A549 (cell line): Measurements from ENCODE around the gene SBNO1. TPM values are rescaled to one million over a fixed set of nuclear protein-coding genes. Genes with fewer than 3 reads are reported as not detected.
A peak's percentile ranks its signal among the peaks of the same experiment; 100 is the strongest.

Source experiments
- ATAC-seq, 2 experiments: fragments of 200-7000 bp in 1 of 2; fragments of >200 bp in 1 of 2; cut with Nextera tagmentation in 1 of 2; cut with Tn5 transposase in 1 of 2; 3 replicates each; pipeline versions ENCODE4 v1.8.0 to v1.9.1; 2018 to 2020; ENCODE audit warnings: mild to moderate bottlenecking in 1 of 2, moderate library complexity in 1 of 2
- CTCF ChIA-PET: fragments of 300-600 bp; sonication (Branson Sonifier 250); formaldehyde crosslinking; extraction: SDS; loops from one replicate; lab custom pipeline; 2021; ENCODE audit warnings: antibody characterized with exemption, inconsistent platforms; lab: Yijun Ruan, JAX
- POLR2A ChIA-PET: fragments of 350-600 bp; formaldehyde crosslinking; extraction: SDS; loops from one replicate; lab custom pipeline; 2021; ENCODE audit warnings: antibody characterized with exemption, inconsistent platforms; lab: Yijun Ruan, JAX
- DNase-seq, 2 experiments: peaks; one replicate each; pipeline versions ENCODE4 v3.0.0 to v3.0.0-alpha.2; 2011 to 2016; ENCODE audit warnings: low read depth in 1 of 2, low spot score in 1 of 2
- FAIRE-seq: peaks from 2 replicates; lab custom pipeline; 2011; peaks lifted over from hg19 to GRCh38; lab: Jason Lieb, UNC
- H3K27ac ChIP-seq, 2 experiments: fragments of >200 bp; sonication (Bioruptor Twin); formaldehyde crosslinking; 3 replicates each; pipeline ENCODE4 v1.5.1; 2016 to 2017
- H3K4me1 ChIP-seq: fragments of >200 bp; sonication (Bioruptor Twin); formaldehyde crosslinking; 3 replicates; pipeline ENCODE4 v1.6.1; 2016
- H3K4me2 ChIP-seq: fragments of >200 bp; sonication (Bioruptor Twin); formaldehyde crosslinking; 3 replicates; pipeline ENCODE4 v1.6.1; 2016
- H3K4me3 ChIP-seq: fragments of >200 bp; sonication (Bioruptor Twin); formaldehyde crosslinking; 3 replicates; pipeline ENCODE4 v1.5.1; 2016
- H3K9me3 ChIP-seq: fragments of >200 bp; sonication (Bioruptor Twin); formaldehyde crosslinking; 3 replicates; pipeline ENCODE4 v1.6.1; 2016
- CHD2 ChIP-seq: fragments of 150-350 bp; IDR thresholded peaks from 2 replicates; pipeline ENCODE4 v1.6.1; 2014; ENCODE audit warnings: low read length; ENCODE audit not compliant: partially characterized antibody
- EHF ChIP-seq: fragments of 250-450 bp; sonication (Bioruptor Pico); IDR thresholded peaks from 2 replicates; pipeline ENCODE4 v1.5.0; 2020; ENCODE audit warnings: mild to moderate bottlenecking
- ESRRA ChIP-seq: fragments of 150-350 bp; IDR thresholded peaks from 2 replicates; pipeline ENCODE4 v1.6.1; 2014; ENCODE audit warnings: mild to moderate bottlenecking, low read length, borderline replicate concordance
- GATA3 ChIP-seq: IDR thresholded peaks from 2 replicates; pipeline ENCODE4 v1.6.1; 2012; ENCODE audit warnings: borderline replicate concordance
- HDAC2 ChIP-seq: fragments of 200-600 bp; sonication (generic); IDR thresholded peaks from 2 replicates; pipeline ENCODE4 v1.6.1; 2016
- HEYL ChIP-seq: fragments of 250-450 bp; sonication (Bioruptor Pico); IDR thresholded peaks from 2 replicates; pipeline ENCODE4 v1.8.0; 2021; ENCODE audit warnings: mild to moderate bottlenecking, moderate library complexity
- HMGXB4 ChIP-seq: fragments of 250-450 bp; sonication (Bioruptor Pico); IDR thresholded peaks from 2 replicates; pipeline ENCODE4 v1.5.0; 2021; ENCODE audit warnings: mild to moderate bottlenecking, moderate library complexity, borderline replicate concordance
- HOXA7 ChIP-seq: fragments of 250-450 bp; sonication (Bioruptor Pico); IDR thresholded peaks from 2 replicates; pipeline ENCODE4 v1.5.0; 2020; ENCODE audit warnings: mild to moderate bottlenecking, moderate library complexity
- HOXB13 ChIP-seq: fragments of 250-450 bp; sonication (Bioruptor Pico); IDR thresholded peaks from 2 replicates; pipeline ENCODE4 v1.5.0; 2020; ENCODE audit warnings: low read depth, mild to moderate bottlenecking, moderate library complexity
- JUNB ChIP-seq: fragments of >200 bp; sonication (Bioruptor Twin); formaldehyde crosslinking; IDR thresholded peaks from 2 replicates; pipeline ENCODE4 v1.6.1; 2016
- PBX3 ChIP-seq: IDR thresholded peaks from 2 replicates; pipeline ENCODE4 v1.6.1; 2012
- POLR2A ChIP-seq: IDR thresholded peaks from 2 replicates; pipeline ENCODE4 v1.6.1; 2012; ENCODE audit warnings: mild to moderate bottlenecking, low read length
- POLR2AphosphoS2 ChIP-seq: conservative IDR thresholded peaks from 2 replicates; pipeline ENCODE4 v1.6.1; 2012; ENCODE audit warnings: low read length, improper control_type of control experiment, inconsistent platforms
- RAD21 ChIP-seq, 2 experiments: fragments of >200 bp in 1 of 2; sonication (Bioruptor Twin) in 1 of 2; formaldehyde crosslinking in 1 of 2; IDR thresholded peaks in 1 of 2; conservative IDR thresholded peaks in 1 of 2; 2 replicates in 1 of 2; 3 replicates in 1 of 2; pipeline ENCODE4 v1.6.1; 2012 to 2018; ENCODE audit warnings: inconsistent platforms in 1 of 2
- RARB ChIP-seq: fragments of 250-450 bp; sonication (Bioruptor Pico); IDR thresholded peaks from 2 replicates; pipeline ENCODE4 v1.8.0; 2021; ENCODE audit warnings: mild to moderate bottlenecking, moderate library complexity
- RCOR1 ChIP-seq: fragments of 150-350 bp; IDR thresholded peaks from 2 replicates; pipeline ENCODE4 v1.6.1; 2014; ENCODE audit warnings: antibody characterized with exemption, low read length, low read depth
- TFCP2L1 ChIP-seq: fragments of 250-450 bp; sonication (Bioruptor Pico); IDR thresholded peaks from 2 replicates; pipeline ENCODE4 v1.5.0; 2021; ENCODE audit warnings: mild to moderate bottlenecking
- USF2 ChIP-seq: fragments of 450-650 bp; IDR thresholded peaks from 2 replicates; pipeline ENCODE4 v1.6.1; 2014; ENCODE audit warnings: antibody characterized with exemption
- ZC3H11A ChIP-seq: fragments of 450-650 bp; IDR thresholded peaks from 2 replicates; pipeline ENCODE4 v1.6.1; 2014; ENCODE audit warnings: antibody characterized with exemption, mild to moderate bottlenecking
- ZFP36 ChIP-seq: fragments of 450-650 bp; IDR thresholded peaks from 2 replicates; pipeline ENCODE4 v1.6.1; 2014; ENCODE audit warnings: borderline replicate concordance; ENCODE audit not compliant: partially characterized antibody
- ZNF302 ChIP-seq: fragments of 250-450 bp; sonication (Bioruptor Pico); IDR thresholded peaks from 2 replicates; pipeline ENCODE4 v1.9.0; 2021; ENCODE audit warnings: inconsistent platforms, mild to moderate bottlenecking, moderate library complexity
- ZSCAN20 ChIP-seq: fragments of 250-450 bp; sonication (Bioruptor Pico); IDR thresholded peaks from 2 replicates; pipeline ENCODE4 v1.8.0; 2022; ENCODE audit warnings: mild to moderate bottlenecking, moderate library complexity
- whole genome bisulfite sequencing: methylation state at CpG from one replicate; pipeline ENCODE4 v1.1.6; 2017; ENCODE audit errors: missing lambda C conversion rate; 5-methylcytosine and 5-hydroxymethylcytosine counted together
- polyA plus RNA-seq, 4 experiments: library from polyadenylated mRNA; depleted of rRNA in 3 of 4; stranded (reverse); fragments of >200 nt; fragmentation: RNase III in 1 of 4; extraction: RNeasy Plus Mini Kit Qiagen cat#74134 plus additional on column Dnase treatment in 1 of 4; gene quantifications; 2 replicates in 3 of 4; 3 replicates in 1 of 4; pipeline ENCODE4 v1.2.3, GENCODE V29; 2011 to 2017

SBNO1 gene
- polyA plus RNA-seq, 2 of the 4 experiments (the other 2 are of a cell fraction), result 25.9 to 35.7 TPM

GRCh38 chr12:123265851-123266678 is 98.6 kb downstream of the SBNO1 start:
- H3K4me2 ChIP-seq, result no peak overlapping the region
- no peaks in the 10 kb centered on the region for H3K9me3 ChIP-seq
- ChIA-PET POLR2A (no interaction called here), CTCF (interaction anchor here (1.0 to 2.3 kb wide), 2 partner anchors 13 to 316 kb away, joined by 3 to 12 read pairs; no protein-coding TSS in a partner anchor)
- no peak overlapping the region for H3K4me3 ChIP-seq
- 95% methylated on average over 31 of the region's 35 CpGs for WGBS
- DNase-seq (no peak), ATAC-seq (no peak), FAIRE-seq (no peak)
- H3K4me1 ChIP-seq, result peaks cover 10% of the 10 kb centered on the region
- TF ChIP-seq HMGXB4 (CRISPR knock-in tag), result no peak
- no peak for TF ChIP-seq HOXA7
- TF ChIP-seq JUNB, result no peak
- no peak for TF ChIP-seq PBX3
- no peak overlapping the region for H3K27ac ChIP-seq

- no peak for FAIRE-seq
- no peaks in the 10 kb centered on the region for H3K9me3 ChIP-seq
- TF ChIP-seq GATA3 (no peak), RAD21 (conservative IDR thresholded peaks at IDR 0.05 in 1 of 2, IDR thresholded peaks at IDR 0.05 in 1 of 2) (peak in 1 of 2 experiments; percentile 35; a peak in 2 of 5 replicates)
- CTCF ChIA-PET, result interaction anchor here (1.2 to 1.5 kb wide), 2 partner anchors 27 to 404 kb away, joined by 3 to 4 read pairs; no protein-coding TSS in a partner anchor
- no peak overlapping the region for H3K4me2 ChIP-seq
- no peak overlapping the region for H3K4me3 ChIP-seq
- peak; percentile 37 to 76; a peak in 4 of 6 replicates for ATAC-seq
- H3K27ac ChIP-seq, result no peak overlapping the region
- WGBS, result 67% methylated on average over 7 of the region's 7 CpGs
- H3K4me1 ChIP-seq, result peaks cover 5% of the 10 kb centered on the region
- POLR2A ChIA-PET, result no interaction called here
- DNase-seq, result peak in 1 of 2 experiments; percentile 45
Measured at GRCh38 chr12:123264642-123265041, 100.0 kb downstream of the SBNO1 start.

- WGBS, result 90% methylated on average over 8 of the region's 8 CpGs
- FAIRE-seq (no peak), ATAC-seq (no peak)
- no peak overlapping the region for H3K4me2 ChIP-seq
- POLR2A ChIA-PET, result no interaction called here
- H3K27ac ChIP-seq, result no peak overlapping the region
- TF ChIP-seq HOXA7 (no peak), ZC3H11A (no peak), POLR2A (no peak), POLR2AphosphoS2 (no peak), ZNF302 (no peak), ESRRA (no peak), USF2 (no peak), ZSCAN20 (CRISPR knock-in tag) (no peak), HOXB13 (CRISPR knock-in tag) (no peak), ZFP36 (no peak), JUNB (no peak), TFCP2L1 (CRISPR knock-in tag) (no peak), EHF (no peak), HDAC2 (no peak), CHD2 (no peak), HEYL (CRISPR knock-in tag) (no peak), RCOR1 (no peak), RARB (CRISPR knock-in tag) (no peak)
- TF ChIP-seq, all 56 proteins: peak for 0
- Histone ChIP-seq H3K9me3 (no peaks in the 10 kb centered on the region), H3K4me1 (no peaks in the 10 kb centered on the region; the same call in 2 of the 3 replicates), H3K4me3 (no peak overlapping the region)
- no peak for DNase-seq
- CTCF ChIA-PET, result interaction anchor here (0.6 to 1.9 kb wide), 3 partner anchors 25 to 205 kb away, joined by 3 to 7 read pairs (median 3); no protein-coding TSS in a partner anchor
Measured at GRCh38 chr12:123263196-123263817, 101.3 kb downstream of the SBNO1 start.
